Colonic mucosa (tissue), 4 donors: Measurements from ENCODE around the gene XPNPEP2. TPM values are rescaled to one million over a fixed set of nuclear protein-coding genes. Genes with fewer than 3 reads are reported as not detected.

Experiments
- DNase-seq: peaks from one replicate; pipeline ENCODE4 v3.0.0-alpha.2; 2020
- H3K27ac ChIP-seq: fragments of 200-600 bp; one replicate; pipeline ENCODE4 v1.8.0; 2021
- H3K27me3 ChIP-seq: fragments of 200-600 bp; one replicate; pipeline ENCODE4 v1.8.0; 2021
- H3K36me3 ChIP-seq: fragments of 200-600 bp; one replicate; pipeline ENCODE4 v1.8.0; 2021
- H3K4me1 ChIP-seq: fragments of 200-600 bp; one replicate; pipeline ENCODE4 v1.8.0; 2021; ENCODE audit warnings: mild to moderate bottlenecking
- H3K4me3 ChIP-seq: fragments of 200-600 bp; one replicate; pipeline ENCODE4 v1.8.0; 2021
- H3K9ac ChIP-seq, 2 donors: one replicate each; pipeline ENCODE4 v1.7.0; 2013; ENCODE audit warnings: control low read depth in 2 of 2, low read depth in 2 of 2, low read length in 2 of 2
- H3K9me3 ChIP-seq: fragments of 200-600 bp; one replicate; pipeline ENCODE4 v1.8.0; 2021
- CTCF ChIP-seq: fragments of 200-600 bp; IDR thresholded peaks from one replicate; pipeline ENCODE4 v1.8.0; 2022; ENCODE audit warnings: antibody characterized with exemption, mild to moderate bottlenecking
- intact Hi-C: fragments of 100-400 bp; cut with DNase I; formaldehyde crosslinking; loops from one replicate; pipeline ENCODE4 v1.14.1; 2022
- total RNA-seq, 2 donors: library from RNA; stranded (reverse); fragmentation: NEBNext Ultra II Directional in 1 of 2; extraction: Animal tissue kit (Norgen Biotek cat#: 25700) in 1 of 2; gene quantifications; one replicate each; pipeline ENCODE4 v1.2.1, GENCODE V29; 2021
- donor health status: healthy.
- donor health status: DM: no; HTN: no; CAD: no.
- donor health status: DM: no; HTN: no; CAD: no.

The XPNPEP2 gene
- total RNA-seq, 2 donors from 2014 or later: 2.6 to 11.7 TPM

- no peaks in the 10 kb centered on the region for H3K4me1 ChIP-seq
- H3K4me3 ChIP-seq: no peak overlapping the region
- no peaks in the 10 kb centered on the region for H3K9me3 ChIP-seq
- no peak overlapping the region for H3K9ac ChIP-seq
- intact Hi-C loops: no loop called here
- H3K36me3 ChIP-seq: no peaks in the 10 kb centered on the region
- H3K27ac ChIP-seq: peak overlapping the region; percentile 61
- DNase-seq: no peak
- no peak for TF ChIP-seq CTCF
- H3K27me3 ChIP-seq: no peaks in the 10 kb centered on the region
Measured at GRCh38 chrX:129779086-129779672, 40.4 kb downstream of the XPNPEP2 start.

GRCh38 chrX:129779747-129780146, 41.0 kb downstream of the XPNPEP2 start, which contains the start of gene SASH3:
Gene SASH3 (plus strand): TSS chrX:129779949. CDS start chrX:129780098, 149 bp downstream.
- Histone ChIP-seq H3K9ac (peak within 1 kb of the TSS in 1 of 2 donors; percentile 47), H3K36me3 (no peaks in the 10 kb centered on the region), H3K27ac (peak within 1 kb of the TSS; percentile 61), H3K27me3 (no peaks in the 10 kb centered on the region), H3K4me3 (peak within 1 kb of the TSS; percentile 12), H3K4me1 (no peaks in the 10 kb centered on the region), H3K9me3 (no peaks in the 10 kb centered on the region)
- DNase-seq: no peak
- no peak for TF ChIP-seq CTCF
- intact Hi-C loops: no loop called here

GRCh38 chrX:129780441-129781105, 41.8 kb downstream of the XPNPEP2 start:
- peak overlapping the region; percentile 12 for H3K4me3 ChIP-seq
- H3K4me1 ChIP-seq: no peaks in the 10 kb centered on the region
- TF ChIP-seq CTCF: no peak
- no peaks in the 10 kb centered on the region for H3K9me3 ChIP-seq
- H3K27me3 ChIP-seq: no peaks in the 10 kb centered on the region
- H3K36me3 ChIP-seq: no peaks in the 10 kb centered on the region
- intact Hi-C loops: no loop called here
- peak overlapping the region in 1 of 2 donors; percentile 47 for H3K9ac ChIP-seq
- no peak for DNase-seq
- H3K27ac ChIP-seq: peak overlapping the region; percentile 61

DNA sequence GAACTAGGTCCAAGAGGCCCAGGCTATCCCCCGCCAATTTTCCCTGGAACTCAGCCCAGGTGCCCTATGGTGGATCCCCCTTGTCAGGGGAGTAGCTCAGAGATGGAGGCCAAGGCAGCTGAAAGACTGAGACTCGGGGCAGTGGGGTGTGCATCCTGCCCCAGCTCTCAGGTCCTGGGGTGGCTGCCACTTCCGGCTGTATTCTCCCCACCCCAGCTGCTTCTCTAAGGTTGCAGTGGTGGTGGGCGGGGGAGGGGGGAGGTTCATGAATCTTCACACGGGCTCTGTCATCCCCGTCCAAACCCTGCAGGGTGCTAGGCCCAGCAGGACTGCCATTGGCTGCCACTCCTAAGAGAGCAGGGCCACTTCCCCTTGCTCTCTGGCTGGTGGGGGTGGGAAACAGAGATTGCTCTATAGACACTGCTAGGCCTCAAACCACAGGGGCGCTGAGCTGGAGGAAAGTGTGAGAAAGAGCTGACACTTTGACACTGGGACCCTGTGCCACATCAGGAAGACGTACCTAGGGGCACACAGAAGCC, 42.4 kb downstream of the XPNPEP2 start:
- TF ChIP-seq CTCF: no peak
- peak overlapping the region; percentile 61 for H3K27ac ChIP-seq
- intact Hi-C loops: no loop called here

GRCh38 chrX:129781680-129782495, 43.1 kb downstream of the XPNPEP2 start:
- H3K4me1 ChIP-seq: no peaks in the 10 kb centered on the region
- H3K27me3 ChIP-seq: no peaks in the 10 kb centered on the region
- H3K9ac ChIP-seq: peak overlapping the region; percentile 41 to 44
- no peak for DNase-seq
- no peaks in the 10 kb centered on the region for H3K9me3 ChIP-seq
- intact Hi-C loops: no loop called here
- H3K36me3 ChIP-seq: no peaks in the 10 kb centered on the region
- no peak overlapping the region for H3K27ac ChIP-seq
- peak overlapping the region; percentile 3 for H3K4me3 ChIP-seq
- TF ChIP-seq CTCF: no peak

More for the DNA sequence above, 42.4 kb downstream of the XPNPEP2 start:
- Histone ChIP-seq H3K36me3 (no peaks in the 10 kb centered on the region), H3K4me1 (no peaks in the 10 kb centered on the region), H3K4me3 (peak overlapping the region; percentile 12), H3K9me3 (no peaks in the 10 kb centered on the region), H3K9ac (peak overlapping the region; percentile 41 to 44), H3K27me3 (no peaks in the 10 kb centered on the region)
- DNase-seq: no peak
